Glutamatergic neuron (in vitro differentiated cells): Measurements from ENCODE around the gene NOP16. TPM values are rescaled to one million over a fixed set of nuclear protein-coding genes. Genes with fewer than 3 reads are reported as not detected.

Experiments
- DNase-seq: peaks from one replicate; pipeline ENCODE4 v3.0.0; 2022
- H3K27ac Mint-ChIP-seq: one replicate; pipeline ENCODE4 v1.8.0; 2020; ENCODE audit warnings: mild to moderate bottlenecking, mixed read lengths, inconsistent platforms; ENCODE audit not compliant: unreplicated experiment
- H3K27me3 Mint-ChIP-seq: one replicate; pipeline ENCODE4 v1.8.0; 2020; ENCODE audit warnings: mild to moderate bottlenecking, moderate library complexity, mixed read lengths, inconsistent platforms; ENCODE audit not compliant: unreplicated experiment
- H3K36me3 Mint-ChIP-seq: one replicate; pipeline ENCODE4 v1.8.0; 2020; ENCODE audit warnings: mild to moderate bottlenecking, mixed read lengths, inconsistent platforms; ENCODE audit not compliant: unreplicated experiment
- H3K4me1 Mint-ChIP-seq: one replicate; pipeline ENCODE4 v1.8.0; 2020; ENCODE audit warnings: mild to moderate bottlenecking, low read depth, mixed read lengths, inconsistent platforms; ENCODE audit not compliant: unreplicated experiment
- H3K4me3 Mint-ChIP-seq: one replicate; pipeline ENCODE4 v1.8.0; 2020; ENCODE audit warnings: mild to moderate bottlenecking, mixed read lengths, inconsistent platforms; ENCODE audit not compliant: unreplicated experiment
- H3K9me3 Mint-ChIP-seq: one replicate; pipeline ENCODE4 v1.8.0; 2020; ENCODE audit warnings: mild to moderate bottlenecking, moderate library complexity, mixed read lengths, inconsistent platforms; ENCODE audit not compliant: unreplicated experiment
- CTCF ChIP-seq: fragments of 200-600 bp; sonication (generic); IDR thresholded peaks from one replicate; pipeline ENCODE4 v1.5.0; 2021; ENCODE audit not compliant: partially characterized antibody, unreplicated experiment
- total RNA-seq: library from RNA; stranded (reverse); fragmentation: NEBNext Ultra II Directional; extraction: Animal tissue kit (Norgen Biotek cat#: 25700); gene quantifications from one replicate; pipeline ENCODE4 v1.2.1, GENCODE V29; 2021; ENCODE audit not compliant: unreplicated experiment

NOP16 gene
- total RNA-seq, 1 donor from 2014 or later = 18.6 TPM

- peaks cover 4% of the 10 kb centered on the region for H3K27me3 Mint-ChIP-seq
- peaks cover 17% of the 10 kb centered on the region for H3K4me1 Mint-ChIP-seq
- H3K36me3 Mint-ChIP-seq = no peaks in the 10 kb centered on the region
- no peak for DNase-seq
- H3K27ac Mint-ChIP-seq = peak overlapping the region; percentile 100
- no peak for TF ChIP-seq CTCF
- H3K9me3 Mint-ChIP-seq = peaks cover 2% of the 10 kb centered on the region
- H3K4me3 Mint-ChIP-seq = peak overlapping the region; percentile 94
Measured at GRCh38 chr5:176360894-176361436, 27.4 kb downstream of the NOP16 start.

GRCh38 chr5:176359658-176360057, 28.7 kb downstream of the NOP16 start:
- Mint-ChIP-seq H3K27ac (peak overlapping the region; percentile 68), H3K4me3 (peak overlapping the region; percentile 85), H3K27me3 (peaks cover 4% of the 10 kb centered on the region), H3K36me3 (no peaks in the 10 kb centered on the region), H3K4me1 (peaks cover 22% of the 10 kb centered on the region), H3K9me3 (peaks cover 2% of the 10 kb centered on the region)
- TF ChIP-seq CTCF = no peak
- no peak for DNase-seq

- Mint-ChIP-seq H3K4me1 (peaks cover 23% of the 10 kb centered on the region), H3K27ac (no peak overlapping the region), H3K36me3 (no peaks in the 10 kb centered on the region), H3K4me3 (no peak overlapping the region), H3K9me3 (peaks cover 2% of the 10 kb centered on the region), H3K27me3 (peaks cover 2% of the 10 kb centered on the region)
- no peak for TF ChIP-seq CTCF
- no peak for DNase-seq
Measured at GRCh38 chr5:176356179-176356566, 32.2 kb downstream of the NOP16 start.

- H3K27me3 Mint-ChIP-seq = no peaks in the 10 kb centered on the region
- no peak overlapping the region for H3K27ac Mint-ChIP-seq
- peaks cover 23% of the 10 kb centered on the region for H3K4me1 Mint-ChIP-seq
- DNase-seq = peak; percentile 26
- TF ChIP-seq CTCF = peak; percentile 12
- no peaks in the 10 kb centered on the region for H3K36me3 Mint-ChIP-seq
- H3K9me3 Mint-ChIP-seq = no peaks in the 10 kb centered on the region
- no peak overlapping the region for H3K4me3 Mint-ChIP-seq
Measured at GRCh38 chr5:176355400-176356178, 32.8 kb downstream of the NOP16 start.

GRCh38 chr5:176353533-176353932, 34.9 kb downstream of the NOP16 start:
- no peak for DNase-seq
- peaks cover 4% of the 10 kb centered on the region for H3K36me3 Mint-ChIP-seq
- H3K27me3 Mint-ChIP-seq = no peaks in the 10 kb centered on the region
- no peak overlapping the region for H3K4me3 Mint-ChIP-seq
- no peaks in the 10 kb centered on the region for H3K9me3 Mint-ChIP-seq
- peaks cover 17% of the 10 kb centered on the region for H3K4me1 Mint-ChIP-seq
- TF ChIP-seq CTCF = no peak
- H3K27ac Mint-ChIP-seq = no peak overlapping the region
